IPS-18c (cell line): ENCODE measurements around the gene LRRC4C.

Experiments
- H3K4me3 ChIP-seq: 2 replicates; pipeline ENCODE4 v1.7.0; 2013; ENCODE audit warnings: low read depth, mild to moderate bottlenecking, low read length, moderate library complexity; ENCODE audit not compliant: insufficient read depth
- H3K9me3 ChIP-seq: one replicate; pipeline ENCODE4 v1.6.1; 2013; ENCODE audit warnings: mild to moderate bottlenecking, low read length, moderate library complexity; ENCODE audit not compliant: control insufficient read depth, insufficient read depth

The LRRC4C gene

GRCh38 chr11:41307296-41308080, 152.0 kb downstream of the LRRC4C start:
- Histone ChIP-seq H3K4me3 (no peak overlapping the region; the same call in 1 of the 2 replicates), H3K9me3 (peaks cover 2% of the 10 kb centered on the region)

DNA sequence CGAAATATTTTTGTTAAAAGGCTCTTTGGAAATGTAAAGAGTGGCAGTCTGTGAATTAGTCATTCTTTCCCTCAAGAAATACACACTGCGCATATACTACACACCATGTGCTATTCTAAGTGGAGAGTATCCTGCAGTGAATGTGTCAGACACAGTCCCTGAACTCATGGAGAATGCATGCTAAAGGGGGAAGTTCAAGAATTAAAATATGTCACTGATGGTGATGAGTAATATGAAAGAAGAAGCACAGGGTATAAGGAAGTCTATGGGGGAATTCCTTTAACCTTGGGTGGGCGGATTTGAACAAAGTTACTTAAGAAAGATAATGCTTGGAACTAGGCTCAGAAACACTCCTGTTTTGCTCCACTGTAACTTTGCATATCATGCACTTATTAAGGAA, 153.0 kb downstream of the LRRC4C start:
- peaks cover 2% of the 10 kb centered on the region for H3K9me3 ChIP-seq
- H3K4me3 ChIP-seq = no peak overlapping the region

- Histone ChIP-seq H3K4me3 (no peak overlapping the region), H3K9me3 (no peaks in the 10 kb centered on the region)
Measured at GRCh38 chr11:41301023-41301422, 158.4 kb downstream of the LRRC4C start.

DNA sequence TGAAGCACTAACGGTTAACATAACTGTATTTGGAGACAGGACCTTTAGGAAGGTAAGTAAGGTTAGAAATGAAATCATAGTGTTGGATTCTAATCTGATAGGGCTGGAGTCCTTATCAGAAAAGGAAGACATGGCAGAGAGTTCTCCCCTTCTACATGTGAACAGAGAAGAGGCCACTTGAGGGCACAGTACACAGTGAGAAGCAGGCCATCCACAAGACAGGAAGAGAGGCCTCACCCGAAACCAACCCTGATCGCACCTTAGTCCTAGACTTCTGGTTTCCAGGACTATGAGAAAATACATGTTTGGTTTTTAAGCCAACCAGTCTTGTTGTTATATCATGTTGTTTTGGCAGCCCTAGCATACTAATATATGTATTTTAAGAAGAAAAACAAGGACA, 170.0 kb downstream of the LRRC4C start:
- no peaks in the 10 kb centered on the region for H3K9me3 ChIP-seq
- no peak overlapping the region for H3K4me3 ChIP-seq

DNA sequence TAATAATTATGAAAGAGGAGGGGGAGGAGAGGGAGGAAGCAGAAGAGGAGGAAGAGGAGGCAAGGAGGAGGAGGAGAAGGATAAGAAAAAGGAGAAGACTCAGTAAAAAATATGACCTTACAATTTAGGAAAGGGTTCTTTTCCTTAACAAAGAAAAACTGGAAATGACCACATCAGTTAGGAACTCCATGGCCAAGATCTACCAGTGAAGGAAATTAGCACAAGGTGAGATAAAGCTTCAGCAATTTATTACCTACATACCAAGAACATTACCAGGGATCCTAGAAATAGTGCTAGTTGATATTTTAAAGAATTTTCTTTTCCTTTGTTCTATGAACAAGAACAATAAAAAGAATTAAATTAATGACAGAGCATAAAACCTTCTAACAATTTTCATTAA, 172.7 kb downstream of the LRRC4C start:
- H3K9me3 ChIP-seq = no peaks in the 10 kb centered on the region
- H3K4me3 ChIP-seq = no peak overlapping the region

- no peak overlapping the region for H3K4me3 ChIP-seq
- H3K9me3 ChIP-seq = no peaks in the 10 kb centered on the region
Measured at GRCh38 chr11:41284354-41284753, 175.1 kb downstream of the LRRC4C start.

DNA sequence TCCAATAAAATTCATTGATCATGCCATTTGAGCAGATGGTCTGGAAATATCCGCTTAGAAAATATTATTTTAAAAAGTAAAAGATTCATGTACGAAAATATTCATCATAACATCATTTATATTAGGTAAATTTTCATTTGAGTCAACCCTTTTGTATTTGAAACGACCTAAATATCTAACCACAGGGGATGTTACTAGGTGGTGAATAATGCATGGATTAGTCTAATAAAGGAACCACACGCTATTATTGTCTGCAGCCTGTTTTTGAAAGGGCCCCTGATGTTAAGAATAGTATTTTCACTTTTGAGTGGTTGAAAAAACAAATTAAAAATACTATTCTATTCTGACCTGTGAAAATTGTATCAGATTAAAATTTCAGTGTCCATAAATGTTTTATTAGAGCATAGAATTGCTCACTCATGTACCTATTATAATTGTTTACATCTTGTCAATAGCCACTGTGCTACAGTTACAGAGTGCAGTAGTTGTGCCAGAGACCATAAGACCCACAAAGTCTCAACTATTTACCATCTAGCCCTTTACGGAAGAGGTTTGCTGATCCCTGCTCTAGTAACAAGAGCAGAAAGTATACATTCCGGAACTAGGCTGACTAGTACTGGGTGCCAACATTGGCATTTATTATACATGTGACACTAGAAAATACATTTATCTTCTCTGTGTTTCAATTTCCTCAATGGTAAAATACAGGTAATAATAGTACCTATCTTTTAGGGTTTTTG, 176.1 kb downstream of the LRRC4C start:
- H3K9me3 ChIP-seq = no peaks in the 10 kb centered on the region
- no peak overlapping the region for H3K4me3 ChIP-seq

DNA sequence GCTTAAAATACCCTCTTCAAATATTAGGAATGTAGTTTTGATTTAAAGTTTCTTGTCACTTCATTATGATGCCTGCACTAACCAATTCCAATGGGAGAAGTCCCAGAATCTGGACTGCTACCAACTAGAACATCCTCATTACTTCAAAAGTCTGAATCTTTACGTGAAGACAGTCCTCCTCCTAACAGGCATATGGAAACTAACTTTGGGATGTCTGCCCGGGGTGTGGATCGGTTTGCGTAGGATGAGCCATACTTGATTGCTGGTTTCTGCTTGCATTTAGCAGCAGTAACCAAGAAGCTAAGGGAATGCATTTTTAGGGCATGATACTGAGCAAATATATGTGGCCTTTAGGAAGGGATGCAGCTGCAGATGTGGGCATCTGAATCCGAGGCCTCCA, 177.1 kb downstream of the LRRC4C start:
- no peaks in the 10 kb centered on the region for H3K9me3 ChIP-seq

DNA sequence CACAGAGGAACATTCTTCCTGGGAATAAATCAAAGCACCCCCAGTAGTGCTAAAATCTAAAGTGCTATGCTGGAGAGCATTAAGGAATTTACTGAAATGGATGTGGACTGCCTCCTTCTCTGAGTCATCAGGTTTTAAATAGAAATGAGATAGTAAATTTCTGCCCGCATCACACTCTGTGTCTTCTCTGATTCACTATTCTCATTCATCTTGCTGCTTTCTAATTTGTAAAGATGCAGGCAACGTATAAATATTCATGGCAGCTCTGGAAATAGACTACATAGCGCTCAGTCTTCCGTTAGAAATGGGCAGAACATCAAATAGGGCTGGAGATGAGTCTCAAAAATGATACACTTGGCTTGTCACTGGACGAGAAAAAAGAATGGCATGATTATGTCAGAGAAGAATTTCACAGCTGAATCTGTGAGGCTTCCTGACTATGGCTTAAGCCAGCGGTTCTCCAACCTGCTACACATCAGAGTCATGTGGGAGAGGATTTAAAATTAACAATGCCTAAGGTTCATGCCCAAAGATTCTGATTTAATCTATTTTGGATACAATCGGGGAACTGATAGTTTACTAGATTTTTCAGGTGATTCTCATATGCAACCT, 178.2 kb downstream of the LRRC4C start:
- H3K9me3 ChIP-seq = no peaks in the 10 kb centered on the region
- H3K4me3 ChIP-seq = no peak overlapping the region

More for the DNA sequence above, 177.1 kb downstream of the LRRC4C start:
- no peak overlapping the region for H3K4me3 ChIP-seq

GRCh38 chr11:41274831-41275230, 184.6 kb downstream of the LRRC4C start:
- Histone ChIP-seq H3K9me3 (no peaks in the 10 kb centered on the region), H3K4me3 (no peak overlapping the region)

GRCh38 chr11:41273908-41274307, 185.5 kb downstream of the LRRC4C start:
- no peak overlapping the region for H3K4me3 ChIP-seq

DNA sequence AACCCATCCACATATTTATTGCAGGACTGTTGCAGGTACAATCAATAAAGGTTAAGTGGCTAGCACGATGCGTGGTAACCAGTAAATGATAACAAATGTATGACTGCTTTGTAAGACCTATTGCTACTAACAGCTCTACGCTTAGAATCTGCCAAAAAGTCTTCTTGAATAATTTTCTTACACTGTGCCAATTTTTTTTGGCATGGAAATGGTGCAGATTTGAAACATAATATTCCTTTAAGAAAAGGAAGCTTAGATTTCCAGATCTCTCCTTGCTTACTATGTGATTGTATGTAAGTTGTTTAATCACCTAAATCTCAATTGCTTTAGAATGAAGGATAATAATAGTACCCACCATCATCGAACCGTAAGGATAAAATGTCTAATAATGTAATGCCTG, 192.0 kb downstream of the LRRC4C start:
- H3K9me3 ChIP-seq = no peaks in the 10 kb centered on the region
- no peak overlapping the region for H3K4me3 ChIP-seq

More at GRCh38 chr11:41273908-41274307, 185.5 kb downstream of the LRRC4C start:
- no peaks in the 10 kb centered on the region for H3K9me3 ChIP-seq

- no peak overlapping the region for H3K4me3 ChIP-seq
- no peaks in the 10 kb centered on the region for H3K9me3 ChIP-seq
Measured at GRCh38 chr11:41256041-41256440, 203.4 kb downstream of the LRRC4C start.

DNA sequence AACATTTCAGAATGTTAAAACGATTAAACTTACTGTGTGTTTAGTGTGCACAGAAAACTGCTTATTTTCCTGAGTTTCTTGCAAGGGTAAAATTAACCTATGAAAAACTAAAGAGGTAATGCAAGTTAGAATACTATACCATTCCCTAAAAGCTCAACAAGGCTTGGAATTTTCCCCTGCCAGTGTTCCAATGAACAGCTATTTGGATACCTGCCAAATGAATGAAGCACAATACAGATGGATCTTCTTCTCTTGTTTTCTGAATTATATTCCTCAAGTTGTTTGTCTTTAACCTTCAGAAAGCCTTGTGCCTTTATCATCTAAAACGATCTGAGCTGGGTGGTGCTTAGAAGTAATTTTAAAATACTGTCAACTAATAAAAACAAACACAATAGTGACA, 204.5 kb downstream of the LRRC4C start:
- no peaks in the 10 kb centered on the region for H3K9me3 ChIP-seq
- no peak overlapping the region for H3K4me3 ChIP-seq

GRCh38 chr11:41250408-41250935, 209.0 kb downstream of the LRRC4C start:
- H3K4me3 ChIP-seq = no peak overlapping the region
- no peaks in the 10 kb centered on the region for H3K9me3 ChIP-seq

GRCh38 chr11:41247621-41248020, 211.8 kb downstream of the LRRC4C start:
- no peaks in the 10 kb centered on the region for H3K9me3 ChIP-seq
- no peak overlapping the region for H3K4me3 ChIP-seq

DNA sequence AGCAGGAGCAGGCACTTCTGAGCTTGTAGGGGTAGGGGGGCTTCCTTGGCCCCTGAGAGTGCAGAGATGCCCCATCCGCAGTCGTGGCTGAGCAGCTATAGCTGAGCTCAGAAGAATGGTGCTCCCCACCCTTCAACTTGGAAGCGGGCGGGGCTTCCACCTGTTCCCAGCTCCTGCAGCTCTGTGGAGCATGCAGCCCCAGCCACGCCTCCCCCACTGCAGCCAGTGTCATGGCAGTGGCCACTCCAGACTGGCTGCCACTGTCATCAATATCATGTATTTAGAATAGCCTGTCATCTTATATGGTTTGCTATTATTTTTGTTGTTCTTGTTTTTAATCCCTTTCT, 213.1 kb downstream of the LRRC4C start:
- H3K9me3 ChIP-seq = no peaks in the 10 kb centered on the region
- no peak overlapping the region for H3K4me3 ChIP-seq
